NCI-H1417 (cell line): Measurements from ENCODE around the gene SAE1.
A peak's percentile ranks its signal among the peaks of the same experiment; 100 is the strongest.
"Not testable (repeated sequence)": the region's sequence is repeated elsewhere in the genome, so short reads cannot be mapped to it uniquely, and the experiment has no call there.

ENCODE experiments used
- DNase-seq, 3 experiments: peaks; one replicate each; lab custom pipeline; 2025; lab: John Stamatoyannopoulos, UW

The SAE1 gene

GRCh38 chr19:47240996-47241918, 110.6 kb downstream of the SAE1 start:
- peak; percentile 83 to 91 (median 87) for DNase-seq

GRCh38 chr19:47241919-47242577, 111.4 kb downstream of the SAE1 start:
- peak in 1 of 3 experiments; percentile 24 for DNase-seq

GRCh38 chr19:47243364-47243775, 112.7 kb downstream of the SAE1 start:
- DNase-seq: no peak

GRCh38 chr19:47243776-47244547, 113.3 kb downstream of the SAE1 start:
- peak; percentile 70 to 88 (median 81) for DNase-seq

- peak in 2 of 3 experiments; percentile 39 to 71 for DNase-seq
Observed at GRCh38 chr19:47247308-47247990, 116.8 kb downstream of the SAE1 start.

- DNase-seq: not testable (repeated sequence)
Observed at GRCh38 chr19:47253016-47253415, 122.4 kb downstream of the SAE1 start.

- no peak for DNase-seq
Observed at GRCh38 chr19:47253467-47253881, 122.8 kb downstream of the SAE1 start.

- no peak for DNase-seq
Observed at GRCh38 chr19:47253970-47254369, 123.3 kb downstream of the SAE1 start.

GRCh38 chr19:47255879-47256692, 125.5 kb downstream of the SAE1 start, which contains the start of gene CCDC9:
Gene CCDC9 (plus strand): TSS chr19:47256525. CDS start chr19:47258401, 1,876 bp downstream.
- DNase-seq: peak; percentile 96 to 99 (median 98)

GRCh38 chr19:47256693-47257410, 126.2 kb downstream of the SAE1 start:
- peak; percentile 99 to 100 (median 99) for DNase-seq

GRCh38 chr19:47257411-47258169, 127.0 kb downstream of the SAE1 start:
- no peak for DNase-seq

- no peak for DNase-seq
Observed at GRCh38 chr19:47258434-47258833, 127.8 kb downstream of the SAE1 start.

- DNase-seq: no peak
Observed at GRCh38 chr19:47258895-47259555, 128.4 kb downstream of the SAE1 start.
